GM21528 (cell line): ENCODE data around the gene SSX4B.
"Not testable (repeated sequence)": the region's sequence is repeated elsewhere in the genome, so short reads cannot be mapped to it uniquely, and the experiment has no call there.

Experiments
- ATAC-seq: cut with Tn5 transposase; IDR thresholded peaks from one replicate; pipeline ENCODE4 v1.9.1; 2021; ENCODE audit warnings: mild to moderate bottlenecking, moderate library complexity; ENCODE audit not compliant: unreplicated experiment, low FRiP score

Gene SSX4B

GRCh38 chrX:48411860-48412259 is at the start of gene SSX4B:
TSS of gene SSX4B (minus strand) at chrX:48411960. CDS start at chrX:48411372, 588 bp downstream.
- ATAC-seq = not testable (repeated sequence)

GRCh38 chrX:48460606-48461005 is 48.8 kb upstream of the SSX4B start:
- no peak for ATAC-seq

GRCh38 chrX:48460031-48460430 is 48.3 kb upstream of the SSX4B start:
- no peak for ATAC-seq

- no peak for ATAC-seq
Observed at GRCh38 chrX:48459483-48459882, 47.7 kb upstream of the SSX4B start.

GRCh38 chrX:48458711-48459110 is 47.0 kb upstream of the SSX4B start:
- no peak for ATAC-seq

GRCh38 chrX:48456628-48457331 is 45.0 kb upstream of the SSX4B start:
- ATAC-seq = no peak

GRCh38 chrX:48451708-48452107 is 39.9 kb upstream of the SSX4B start:
- ATAC-seq = no peak

- no peak for ATAC-seq
Observed at GRCh38 chrX:48450076-48450475, 38.3 kb upstream of the SSX4B start.

GRCh38 chrX:48447201-48447600 is 35.4 kb upstream of the SSX4B start:
- ATAC-seq = not testable (repeated sequence)

- not testable (repeated sequence) for ATAC-seq
Observed at GRCh38 chrX:48433713-48434112, 22.0 kb upstream of the SSX4B start.

- not testable (repeated sequence) for ATAC-seq
Observed at GRCh38 chrX:48430166-48430565, 18.4 kb upstream of the SSX4B start.

- not testable (repeated sequence) for ATAC-seq
Observed at GRCh38 chrX:48429606-48430005, 17.8 kb upstream of the SSX4B start.

- ATAC-seq = not testable (repeated sequence)
Observed at GRCh38 chrX:48427027-48427716, 15.4 kb upstream of the SSX4B start.

GRCh38 chrX:48397825-48398224 is 13.9 kb downstream of the SSX4B start:
- ATAC-seq = not testable (repeated sequence)

- ATAC-seq = not testable (repeated sequence)
Observed at GRCh38 chrX:48396931-48397330, 14.8 kb downstream of the SSX4B start.

- ATAC-seq = not testable (repeated sequence)
Observed at GRCh38 chrX:48383239-48383638, 28.5 kb downstream of the SSX4B start, which contains the start of gene SSX4. TSS of gene SSX4 (plus strand) at chrX:48383539. CDS start at chrX:48384054, 515 bp downstream.

GRCh38 chrX:48370408-48370807 is 41.4 kb downstream of the SSX4B start:
- ATAC-seq = not testable (repeated sequence)

GRCh38 chrX:48367717-48368408 is 43.9 kb downstream of the SSX4B start:
- ATAC-seq = not testable (repeated sequence)

- ATAC-seq = not testable (repeated sequence)
Observed at GRCh38 chrX:48359281-48359680, 52.5 kb downstream of the SSX4B start.

- no peak for ATAC-seq
Observed at GRCh38 chrX:48357681-48358080, 54.1 kb downstream of the SSX4B start.
